Heart left ventricle (tissue), 16 donors: ENCODE results near the gene ANKRD44. TPM values are rescaled to one million over a fixed set of nuclear protein-coding genes. Genes with fewer than 3 reads are reported as not detected.

Experiments used
- ATAC-seq, 4 donors: fragments of 200-7000 bp; cut with Tn5 transposase; one replicate each; pipeline ENCODE4 v1.9.1; 2020 to 2022; ENCODE audit warnings: moderate library complexity in 4 of 4, mild to moderate bottlenecking in 3 of 4, moderate number of reproducible peaks in 1 of 4
- DNase-seq, 5 donors: peaks; one replicate each; pipeline ENCODE4 v3.0.0-alpha.2; 2020
- H3K27ac ChIP-seq, 12 donors: fragments of 200-600 bp; sonication (generic) in 4 of 12; one replicate each; pipeline versions ENCODE4 v1.5.0 to v1.8.0; 2016 to 2022; ENCODE audit warnings: mild to moderate bottlenecking in 2 of 12
- H3K27me3 ChIP-seq, 9 donors: fragments of 200-600 bp; sonication (generic) in 2 of 9; one replicate each; pipeline versions ENCODE4 v1.5.1 to v1.8.0; 2016 to 2022; ENCODE audit warnings: mild to moderate bottlenecking in 3 of 9
- H3K36me3 ChIP-seq, 9 donors: fragments of 200-600 bp; sonication (generic) in 2 of 9; one replicate each; pipeline versions ENCODE4 v1.5.0 to v1.8.0; 2018 to 2022; ENCODE audit warnings: mild to moderate bottlenecking in 2 of 9
- H3K4me1 ChIP-seq, 12 donors: fragments of 200-600 bp; sonication (generic) in 4 of 12; one replicate each; pipeline versions ENCODE4 v1.5.0 to v1.8.0; 2016 to 2022; ENCODE audit warnings: mild to moderate bottlenecking in 3 of 12
- H3K4me3 ChIP-seq, 12 donors: fragments of 200-600 bp; sonication (generic) in 4 of 12; one replicate each; pipeline versions ENCODE4 v1.5.0 to v1.8.0; 2017 to 2022; ENCODE audit warnings: mild to moderate bottlenecking in 9 of 12, moderate library complexity in 4 of 12
- H3K9me3 ChIP-seq, 12 donors: fragments of 200-600 bp; sonication (generic) in 4 of 12; one replicate each; pipeline versions ENCODE4 v1.5.0 to v1.8.0; 2016 to 2022; ENCODE audit warnings: mild to moderate bottlenecking in 1 of 12
- CTCF ChIP-seq, 12 donors: fragments of 200-600 bp; sonication (generic) in 4 of 12; IDR thresholded peaks; one replicate each; pipeline versions ENCODE4 v1.5.0 to v1.8.0; 2018 to 2022; ENCODE audit warnings: antibody characterized with exemption in 12 of 12, mild to moderate bottlenecking in 5 of 12
- POLR2A ChIP-seq, 2 donors: fragments of 450-650 bp; IDR thresholded peaks; one replicate each; pipeline ENCODE4 v1.6.1; 2017; ENCODE audit warnings: antibody characterized with exemption in 2 of 2, mild to moderate bottlenecking in 2 of 2, moderate library complexity in 2 of 2
- WGBS, 4 donors: extraction: QIAGEN DNeasy Blood & Tissue Kit in 2 of 4; methylation state at CpG; one replicate each; pipeline versions ENCODE4 v1.1.5 to v1.1.7; 2013 to 2018; 5-methylcytosine and 5-hydroxymethylcytosine counted together
- intact Hi-C, 10 donors: fragments of 100-400 bp; cut with DNase I; formaldehyde crosslinking; loops; one replicate each; pipeline versions ENCODE4 v1.11.1 to v1.14.2; 2022
- polyA plus RNA-seq, 2 donors: library from polyadenylated mRNA; stranded (reverse); fragments of 200-250 nt; gene quantifications; one replicate each; pipeline ENCODE4 v1.2.3, GENCODE V29; 2013
- total RNA-seq, 9 donors: library from RNA; depleted of rRNA in 2 of 9; stranded (reverse); fragments of >200 nt in 2 of 9; fragmentation: NEBNext Ultra II Directional in 3 of 9; extraction: Animal tissue kit (Norgen Biotek cat#: 25700) in 3 of 9; gene quantifications; one replicate each; pipeline versions ENCODE4 v1.1.0 to v1.2.4, GENCODE V29; 2016 to 2023
- donor health status: ischemic (EF 13 %, LVEDD 7.1; RV severe dilation, severe dysfunction).
- donor health status: healthy with polysubstance abuse.
- donor health status: DM: no; HTN: yes; CAD: no.
- donor health status: DM: no; HTN: no; CAD: no.
- donor health status: ischemic (EF 25% LVEDD 6.9; RV normal size, moderate dysfunction).
- donor health status: ischemic (EF 25% LVEDD 5.7; RV mildly dilated, moderate dysfunction).
- donor health status: healthy.
- donor health status: DM: yes; HTN: yes; CAD: no.
- donor health status: ischemic (EF 35%, LVEDD 5.7; RV mildly dilated, moderate dysfunction).
- donor health status: nonischemic (EF 11% LVEDD 7.7; RV severe dilation, severe dysfunction).
- donor health status: DM: yes; HTN: yes; CAD: no.
- donor health status: PGD.
- donor health status: ischemic (EF 29% LVEDD 5.4; RV normal size, mild dysfunction).
- donor health status: nonischemic (EF 23%, LVEDD 6.1; RV moderate dilation, normal function).

Gene ANKRD44
- total and polyA plus RNA-seq, 11 donors: 2.4 to 30.6 (median 8.4) TPM

GRCh38 chr2:197261808-197262226, 48.8 kb downstream of the ANKRD44 start:
- TF ChIP-seq CTCF (IDR thresholded peaks at IDR 0.05) (no peak), POLR2A (IDR thresholded peaks at IDR 0.05) (no peak)
- ATAC-seq: peak in 2 of 4 donors; percentile 36 to 41
- intact Hi-C loops: no loop called here
- Histone ChIP-seq H3K4me1 (peaks cover 0 to 79% (median 2%) of the 10 kb centered on the region in 12 donors), H3K27ac (peak overlapping the region in 5 of 12 donors; percentile 3 to 67 (median 41)), H3K9me3 (no peaks in the 10 kb centered on the region), H3K4me3 (peak overlapping the region in 3 of 12 donors; percentile 4 to 32 (median 23)), H3K27me3 (no peaks in the 10 kb centered on the region), H3K36me3 (no peaks in the 10 kb centered on the region)
- 47 to 57% (median 50%) methylated on average over 6 of the region's 6 CpGs for WGBS, 4 donors
- no peak for DNase-seq

- no peak for TF ChIP-seq POLR2A (IDR thresholded peaks at IDR 0.05)
- TF ChIP-seq CTCF (IDR thresholded peaks at IDR 0.05): no peak
- Histone ChIP-seq H3K4me1 (peaks cover 0 to 83% (median 11%) of the 10 kb centered on the region in 12 donors), H3K36me3 (no peaks in the 10 kb centered on the region), H3K4me3 (no peak overlapping the region), H3K27me3 (no peaks in the 10 kb centered on the region), H3K27ac (peak overlapping the region in 1 of 12 donors; percentile 89), H3K9me3 (no peaks in the 10 kb centered on the region)
- no peak for ATAC-seq
- 91 to 97% (median 93%) methylated on average over 3 of the region's 3 CpGs for WGBS, 4 donors
- DNase-seq: no peak
- intact Hi-C loops: no loop called here
These were observed 51.0 kb downstream of the ANKRD44 start for GRCh38 chr2:197259470-197259999.

GRCh38 chr2:197258580-197258979, 52.0 kb downstream of the ANKRD44 start:
- WGBS, 4 donors: 81 to 91% (median 85%) methylated on average over 2 of the region's 2 CpGs
- Histone ChIP-seq H3K4me1 (peaks cover 0 to 84% (median 11%) of the 10 kb centered on the region in 12 donors), H3K27ac (peak overlapping the region in 1 of 12 donors; percentile 89), H3K36me3 (no peaks in the 10 kb centered on the region), H3K4me3 (no peak overlapping the region), H3K27me3 (no peaks in the 10 kb centered on the region), H3K9me3 (no peaks in the 10 kb centered on the region)
- intact Hi-C loops: no loop called here
- TF ChIP-seq CTCF (IDR thresholded peaks at IDR 0.05) (no peak), POLR2A (IDR thresholded peaks at IDR 0.05) (no peak)
- ATAC-seq: peak in 1 of 4 donors; percentile 36
- DNase-seq: no peak

GRCh38 chr2:197256547-197257170, 53.9 kb downstream of the ANKRD44 start:
- H3K4me3 ChIP-seq: no peak overlapping the region
- H3K27me3 ChIP-seq: no peaks in the 10 kb centered on the region
- TF ChIP-seq CTCF (IDR thresholded peaks at IDR 0.05) (no peak), POLR2A (IDR thresholded peaks at IDR 0.05) (no peak)
- H3K36me3 ChIP-seq: no peaks in the 10 kb centered on the region
- peak overlapping the region in 2 of 12 donors; percentile 81 to 89 for H3K27ac ChIP-seq
- no peak for ATAC-seq
- peaks cover 0 to 70% (median 7%) of the 10 kb centered on the region in 12 donors for H3K4me1 ChIP-seq
- H3K9me3 ChIP-seq: no peaks in the 10 kb centered on the region
- 65 to 98% (median 83%) methylated on average over 2 of the region's 2 CpGs for WGBS, 4 donors
- intact Hi-C loops: no loop called here
- DNase-seq: no peak
